ENCODE data around the gene CBX8.

The CBX8 gene

GRCh38 chr17:79819534-79820276 lies 22.8 kb upstream of the CBX8 start:
- no peak for DNase-seq (ENCODE audit: low read depth in 2 of 2)

GRCh38 chr17:79819085-79819484 lies 22.2 kb upstream of the CBX8 start:
- DNase-seq (ENCODE audit: low read depth in 2 of 2) = no peak

- no peak for DNase-seq (ENCODE audit: low read depth in 2 of 2)
These were observed 21.3 kb upstream of the CBX8 start for GRCh38 chr17:79818026-79818758.

DNA sequence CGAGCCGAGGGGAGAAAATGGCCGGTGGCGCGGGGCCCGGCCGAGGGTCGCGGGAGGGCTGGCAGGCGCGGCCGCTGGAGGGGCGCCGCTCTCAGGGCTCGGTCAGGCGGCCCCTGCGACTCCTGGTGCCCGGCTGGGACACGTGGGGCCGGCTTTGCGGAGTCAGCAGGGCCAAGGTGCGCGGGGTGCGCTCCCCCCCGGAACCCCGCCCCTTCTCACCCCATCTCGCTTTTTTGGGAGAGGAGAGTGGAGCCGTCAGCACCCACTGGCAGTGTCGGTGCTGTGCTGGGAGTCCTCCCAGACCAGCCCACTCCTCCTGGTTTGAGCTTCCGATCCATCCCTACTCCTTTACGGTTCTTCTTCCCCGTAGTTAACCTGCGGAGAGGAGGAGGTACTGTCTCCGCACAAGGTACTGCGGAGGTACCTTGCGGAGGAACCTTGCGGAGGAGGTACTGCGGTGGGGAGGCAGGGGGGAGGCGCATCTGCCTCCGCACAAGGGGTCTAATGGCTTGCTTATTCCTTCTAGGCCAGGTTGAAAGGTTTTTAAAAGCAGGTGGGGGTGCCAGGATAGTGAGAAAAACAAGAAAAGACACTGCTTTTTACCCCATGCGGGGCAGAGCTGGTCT lies 19.1 kb upstream of the CBX8 start:
- no peak for DNase-seq (ENCODE audit: low read depth in 2 of 2)

- no peak for DNase-seq (ENCODE audit: low read depth in 2 of 2)
These were observed 18.3 kb upstream of the CBX8 start for GRCh38 chr17:79814974-79815835.

DNA sequence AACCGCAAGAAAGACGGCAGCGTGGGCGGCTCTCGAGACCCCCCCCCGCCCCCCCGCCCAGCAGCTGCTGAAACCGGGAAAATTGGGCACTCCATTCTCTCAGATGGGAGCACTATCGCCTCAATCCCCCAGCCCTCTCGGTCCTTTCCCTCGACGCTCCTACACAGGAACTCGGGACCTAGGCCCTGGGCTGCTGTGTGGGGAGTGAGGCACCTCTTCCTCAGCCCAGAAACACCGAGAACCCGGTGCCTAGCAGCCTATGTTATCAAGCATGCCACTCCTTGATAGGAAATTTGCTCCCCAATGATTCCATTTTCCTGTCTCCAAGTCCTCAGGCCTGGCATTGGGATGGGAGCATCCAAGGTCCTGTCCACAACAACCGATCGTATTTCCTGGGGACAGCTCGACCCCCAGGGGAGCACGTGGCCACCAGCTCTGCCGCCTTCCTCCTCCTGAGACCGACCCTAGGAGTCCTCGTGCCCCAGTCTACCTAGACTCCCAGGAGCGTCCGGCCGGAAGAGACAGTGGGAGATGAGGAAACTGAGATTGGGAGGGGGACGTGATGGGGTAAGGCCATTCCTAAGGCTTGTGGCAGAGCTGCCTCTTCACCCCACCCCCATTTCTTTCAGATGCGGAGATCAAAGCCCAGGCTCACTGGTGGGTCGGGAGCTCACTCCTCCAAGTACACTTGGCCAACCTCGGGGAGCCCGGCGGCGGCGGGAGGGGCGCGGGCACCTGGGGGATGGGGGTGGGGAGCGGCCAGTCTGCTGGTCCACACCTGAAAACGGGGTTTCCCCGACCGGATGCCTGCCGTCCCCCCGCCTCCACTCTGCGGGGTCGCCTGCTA lies 17.5 kb upstream of the CBX8 start:
- no peak for DNase-seq (ENCODE audit: low read depth in 2 of 2)

- no peak for DNase-seq (ENCODE audit: low read depth in 2 of 2)
These were observed 16.6 kb upstream of the CBX8 start for GRCh38 chr17:79813297-79814126.

DNA sequence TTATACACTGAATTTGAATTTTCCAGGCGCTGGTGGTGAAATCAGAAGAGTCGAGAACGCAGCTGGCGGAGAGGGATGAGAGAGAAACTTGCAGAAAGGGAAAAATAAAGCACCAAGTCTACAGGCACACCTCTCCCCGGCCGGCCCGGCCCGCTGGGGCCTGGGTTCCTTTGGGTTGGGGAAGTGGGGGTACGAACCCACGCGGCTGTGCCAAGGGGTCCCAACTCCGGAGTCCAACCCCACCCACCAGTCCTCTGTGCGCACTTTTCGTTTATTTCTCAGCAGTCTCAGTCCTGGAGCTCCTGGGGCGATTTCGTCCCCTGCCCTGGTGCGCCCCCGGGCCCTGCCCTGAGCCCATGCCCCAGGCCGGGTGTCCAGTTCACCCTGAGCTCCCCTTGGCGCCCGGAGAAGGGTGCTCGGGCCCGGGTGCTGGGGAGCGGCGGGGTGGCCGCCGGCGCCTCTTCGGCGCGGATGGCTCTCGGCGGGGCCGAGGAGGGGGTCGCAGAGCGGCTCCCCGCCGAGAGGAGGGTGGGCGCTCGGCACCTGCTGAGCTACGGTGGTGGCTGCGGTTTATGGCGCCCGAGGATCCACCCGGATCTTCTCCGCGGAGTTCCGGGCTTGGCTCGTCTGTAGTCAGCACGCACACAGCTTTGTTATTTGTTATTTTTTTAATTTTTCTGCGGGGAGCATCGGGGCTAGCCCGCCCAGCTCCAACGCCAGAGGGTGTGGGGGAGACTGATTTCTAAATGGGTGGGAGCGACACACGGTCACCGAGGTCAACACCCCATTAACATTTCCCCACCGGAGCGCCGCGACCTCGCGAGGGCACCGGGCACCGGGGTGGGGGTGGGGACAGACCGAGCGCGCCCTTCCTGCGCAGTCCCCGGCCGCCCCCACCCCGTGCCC lies 15.7 kb upstream of the CBX8 start:
- no peak for DNase-seq (ENCODE audit: low read depth in 2 of 2)

DNA sequence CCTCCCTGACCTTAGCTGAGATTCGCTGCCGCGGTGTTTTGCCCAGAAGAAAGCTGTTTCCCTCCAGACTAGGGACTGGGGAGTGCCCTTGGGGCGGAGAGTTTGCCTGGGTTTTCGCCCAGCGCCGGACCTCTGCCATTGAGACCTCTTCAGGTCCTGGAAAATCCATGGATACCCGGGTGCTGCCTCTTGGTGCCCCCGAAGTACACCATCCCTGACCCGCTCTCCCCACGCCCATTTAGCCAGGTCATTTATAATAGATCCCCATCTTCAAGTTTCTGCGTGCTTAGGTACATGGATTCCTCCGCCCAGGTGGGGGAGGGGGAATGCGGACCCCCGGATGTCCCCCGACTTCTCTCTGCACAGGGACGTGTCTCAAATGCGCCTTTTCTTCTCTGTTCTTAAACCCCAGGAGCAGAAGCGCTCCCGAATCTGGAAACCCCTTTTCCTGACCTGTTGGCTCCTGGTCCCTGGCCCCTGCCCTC lies 15.0 kb upstream of the CBX8 start:
- no peak for DNase-seq (ENCODE audit: low read depth in 2 of 2)

DNA sequence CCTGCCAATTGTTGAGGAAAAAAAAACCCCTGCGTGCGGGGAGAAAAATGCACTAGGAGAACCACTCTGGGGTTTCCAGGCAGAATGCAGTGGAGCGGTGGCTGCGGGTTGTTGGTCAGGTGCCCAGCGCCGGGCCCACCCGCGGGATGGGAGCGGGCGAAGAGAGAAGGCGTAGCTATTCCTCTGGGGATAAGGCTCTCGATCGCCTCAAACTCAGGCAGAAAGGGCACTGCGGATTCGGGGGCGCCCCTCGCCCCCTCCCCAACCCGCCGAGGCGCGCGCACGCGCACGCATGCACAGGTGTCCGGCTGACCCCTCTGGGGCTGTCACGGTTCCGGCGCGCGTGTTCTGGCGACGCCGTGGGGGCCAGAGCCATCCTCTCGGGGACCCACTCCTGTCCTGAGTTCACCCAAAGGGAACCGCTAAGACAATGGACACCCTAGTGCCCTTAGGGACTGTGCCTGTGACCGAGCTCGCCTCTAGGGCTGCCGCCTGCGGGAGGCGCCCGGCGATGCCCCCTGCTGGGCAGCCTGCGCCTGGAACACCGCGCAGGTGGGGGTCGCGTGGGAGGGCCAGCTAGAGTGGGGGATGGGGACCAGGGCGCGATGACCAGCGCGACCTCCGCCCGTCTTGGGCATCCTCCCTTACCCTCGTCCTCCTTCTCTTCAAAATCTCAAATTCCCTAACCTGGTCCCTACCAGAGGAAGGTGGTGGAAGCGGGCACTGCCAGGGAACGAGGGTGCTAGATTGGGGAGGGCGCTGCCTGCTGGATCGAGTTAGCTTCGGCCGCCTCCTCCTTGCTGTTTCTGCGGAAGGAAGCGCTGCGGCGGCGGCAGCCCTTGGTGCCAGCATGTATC lies 14.4 kb upstream of the CBX8 start:
- no peak for DNase-seq (ENCODE audit: low read depth in 2 of 2)

DNA sequence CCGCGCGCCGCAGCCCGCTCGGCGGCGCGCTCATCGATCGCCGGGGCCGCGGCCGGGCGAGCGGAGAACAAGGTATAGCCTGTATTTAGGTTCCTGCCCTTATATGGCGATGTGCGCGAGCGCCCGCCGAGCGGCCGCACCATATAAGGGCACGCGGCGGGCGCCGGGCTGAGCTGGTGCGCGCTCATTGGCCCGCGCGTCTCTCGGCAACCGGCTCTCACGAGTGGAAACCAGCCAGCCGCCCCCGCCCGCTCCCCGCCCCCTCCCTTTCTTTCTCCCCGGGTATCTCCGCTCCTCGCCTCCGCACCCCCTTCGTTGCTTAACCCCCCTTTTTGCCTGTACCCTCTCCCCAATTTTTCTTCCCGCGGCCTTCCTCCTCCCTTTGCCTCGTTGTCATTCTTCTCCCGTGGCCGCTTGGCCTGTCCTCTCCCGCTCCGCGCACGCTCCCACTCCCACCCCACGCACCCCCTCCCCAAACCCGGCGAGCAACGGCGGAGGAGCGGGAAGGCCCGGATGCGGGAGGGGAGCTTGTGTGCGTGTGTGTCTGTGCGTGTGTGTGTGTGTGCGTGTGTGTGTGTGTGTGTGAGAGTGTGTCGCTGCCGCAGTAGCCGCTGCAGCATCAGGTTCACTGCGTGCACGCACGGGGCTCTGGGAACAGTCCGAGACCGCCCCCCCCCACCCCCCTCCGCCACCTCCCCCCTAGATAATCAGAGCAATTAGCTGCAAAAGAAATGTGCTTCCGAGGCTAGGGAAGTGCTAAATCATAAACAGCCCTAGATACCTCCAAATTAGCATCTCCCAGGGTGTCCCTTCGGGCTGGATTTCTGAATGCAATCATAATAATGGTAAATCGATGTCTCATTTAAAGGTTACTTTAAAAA lies 13.5 kb upstream of the CBX8 start:
- peak; percentile 55 to 72 for DNase-seq (ENCODE audit: low read depth in 2 of 2)

DNA sequence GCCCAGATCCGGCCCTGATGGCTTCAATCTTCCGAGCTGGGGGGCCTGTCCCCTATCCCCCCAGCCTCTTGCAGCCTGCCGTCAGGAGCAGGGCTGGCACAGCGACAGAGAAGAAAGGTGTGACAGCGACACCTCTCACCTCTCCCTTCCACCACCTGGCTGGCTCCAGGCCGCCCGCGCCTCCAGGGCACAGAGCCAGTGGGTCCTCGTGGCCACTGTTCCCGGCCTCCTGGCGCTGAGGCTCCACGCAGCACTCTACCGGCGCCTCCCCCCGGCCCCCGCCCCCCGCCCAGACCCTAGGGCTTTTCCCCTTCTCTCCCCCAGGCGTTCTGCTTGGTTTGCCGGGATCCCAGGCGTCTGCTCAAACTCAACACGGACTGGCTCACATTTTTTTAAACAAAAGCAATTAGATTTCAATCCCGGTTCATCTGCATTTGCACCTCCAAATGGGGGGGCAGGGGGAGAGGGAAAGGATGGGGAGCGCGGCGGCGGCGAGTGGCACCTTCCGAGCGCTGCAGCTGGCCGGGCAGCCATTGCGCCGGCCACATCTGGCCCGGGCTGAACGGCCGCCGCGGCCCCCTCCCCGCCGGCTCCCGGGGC lies 12.8 kb upstream of the CBX8 start:
- DNase-seq (ENCODE audit: low read depth in 2 of 2) = no peak

DNA sequence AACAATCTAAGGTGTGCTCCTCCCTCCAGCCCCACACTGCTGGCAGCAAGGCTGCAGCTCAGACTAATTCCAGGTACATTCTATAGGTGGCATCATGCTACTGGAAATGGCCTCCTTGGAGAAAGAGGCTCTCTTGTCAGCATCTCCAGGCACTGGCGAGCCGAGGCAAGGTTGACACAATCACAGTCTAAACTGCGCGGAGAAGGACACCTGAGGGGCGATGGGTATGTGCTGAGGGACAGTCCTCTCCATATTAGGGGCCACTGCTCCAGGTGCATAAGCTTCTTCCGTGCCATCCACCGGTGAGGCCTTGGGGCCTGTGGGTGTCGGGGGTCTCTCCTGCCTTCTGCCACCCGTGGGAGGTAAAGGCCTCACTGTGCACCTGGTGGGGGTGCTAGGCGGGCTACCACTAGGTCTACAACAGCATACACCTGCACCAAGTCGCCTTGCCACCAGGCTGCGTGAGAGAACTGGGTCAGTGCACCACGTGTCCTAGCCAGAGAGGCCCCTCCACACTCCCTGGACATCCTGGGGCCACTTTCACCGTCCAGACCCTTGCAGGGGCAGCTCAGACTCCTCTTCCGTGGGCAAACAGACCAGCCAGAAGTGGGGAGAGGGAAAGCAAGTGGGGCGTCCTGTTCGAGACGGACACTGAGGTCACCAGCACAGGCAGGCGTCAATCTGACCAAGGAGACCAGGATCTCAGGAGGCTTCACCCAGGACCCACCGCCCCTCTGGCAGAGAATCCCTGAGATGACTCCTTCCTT lies 12.1 kb upstream of the CBX8 start:
- no peak for DNase-seq (ENCODE audit: low read depth in 2 of 2)

- DNase-seq (ENCODE audit: low read depth in 2 of 2) = no peak
These were observed 10.2 kb upstream of the CBX8 start for GRCh38 chr17:79806863-79807720.

DNA sequence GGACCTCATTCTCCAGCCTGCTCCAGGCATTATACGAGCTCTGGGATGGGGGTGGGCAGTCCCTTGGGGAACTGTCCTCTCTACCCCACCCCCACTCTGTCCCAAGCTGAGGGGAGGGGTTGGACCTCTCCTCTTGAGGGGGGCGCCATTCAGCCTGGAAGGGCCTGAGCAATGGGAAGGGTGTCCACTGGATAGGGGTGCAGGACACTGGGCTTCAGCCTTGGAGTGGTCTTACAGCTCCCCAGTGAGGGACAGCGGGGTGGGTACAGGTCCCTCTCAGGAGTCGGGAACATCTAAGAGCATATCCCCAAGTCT lies 9.5 kb upstream of the CBX8 start:
- DNase-seq (ENCODE audit: low read depth in 2 of 2) = no peak
